GM12878 (cell line): ENCODE data around the gene CTNS. TPM values are rescaled to one million over a fixed set of nuclear protein-coding genes. Genes with fewer than 3 reads are reported as not detected.

Experiments used
- ATAC-seq: fragments of 200-7000 bp; cut with Tn5 transposase; 3 replicates; pipeline ENCODE4 v1.9.1; 2020; ENCODE audit warnings: mild to moderate bottlenecking, moderate library complexity
- BruUV-seq: library from RNA; stranded (reverse); fragments of 400-500 nt; replicated peaks from 2 replicates; lab custom pipeline; 2021; lab: Mats Ljungman, UMichigan
- CTCF ChIA-PET: fragments of 300-600 bp; sonication (Branson Sonifier 250); formaldehyde crosslinking; extraction: SDS; loops from one replicate; lab custom pipeline; 2021; ENCODE audit warnings: inconsistent platforms; lab: Yijun Ruan, JAX
- POLR2A ChIA-PET: fragments of 350-600 bp; formaldehyde crosslinking; extraction: SDS; loops from one replicate; lab custom pipeline; 2021; ENCODE audit warnings: inconsistent platforms; lab: Charles Lee
- RAD21 ChIA-PET: fragments of 300-600 bp; sonication (Branson Sonifier 250); formaldehyde crosslinking; loops from one replicate; lab custom pipeline; 2023; ENCODE audit warnings: antibody characterized with exemption; ENCODE audit not compliant: unreplicated experiment; lab: Charles Lee
- SMC1A ChIA-PET: fragments of 300-600 bp; sonication (Branson Sonifier 250); formaldehyde crosslinking; loops from one replicate; lab custom pipeline; 2023; ENCODE audit not compliant: unreplicated experiment, uncharacterized antibody; lab: Charles Lee
- DNase-seq: peaks from one replicate; pipeline ENCODE4 v3.0.0-alpha.2; 2011; ENCODE audit warnings: low read depth, low spot score
- FAIRE-seq: peaks from 3 replicates; lab custom pipeline; 2011; peaks lifted over from hg19 to GRCh38; lab: Jason Lieb, UNC
- H2AFZ ChIP-seq: 2 replicates; pipeline ENCODE4 v1.6.0; 2011; ENCODE audit warnings: low read depth, low read length, control low read depth; ENCODE audit not compliant: control insufficient read depth
- H3K27ac ChIP-seq: 2 replicates; pipeline ENCODE4 v1.5.1; 2011; ENCODE audit warnings: control low read depth; ENCODE audit not compliant: control insufficient read depth, insufficient read depth
- H3K27me3 ChIP-seq, 2 experiments: replicated peaks in 1 of 2; 2 replicates each; pipeline versions ENCODE4 v1.6.0 to v1.6.1; 2011; ENCODE audit warnings: low read length in 1 of 2; ENCODE audit not compliant: control insufficient read depth in 2 of 2, insufficient read depth in 2 of 2
- H3K36me3 ChIP-seq, 2 experiments: 2 replicates each; pipeline ENCODE4 v1.5.1; 2011; ENCODE audit warnings: low read length in 1 of 2; ENCODE audit not compliant: control insufficient read depth in 2 of 2, insufficient read depth in 2 of 2
- H3K4me1 ChIP-seq: 2 replicates; pipeline ENCODE4 v1.6.1; 2011; ENCODE audit warnings: mild to moderate bottlenecking, low read length, moderate library complexity, mixed read lengths; ENCODE audit not compliant: control insufficient read depth, insufficient read depth
- H3K4me2 ChIP-seq: 2 replicates; pipeline ENCODE4 v1.6.0; 2011; ENCODE audit warnings: control low read depth; ENCODE audit not compliant: control insufficient read depth, insufficient read depth
- H3K4me3 ChIP-seq: fragments of 200-600 bp; sonication (generic); 2 replicates; pipeline ENCODE4 v1.5.1; 2016
- H3K79me2 ChIP-seq: 2 replicates; pipeline ENCODE4 v1.6.0; 2011; ENCODE audit warnings: low read length; ENCODE audit not compliant: control insufficient read depth, insufficient read depth
- H3K9ac ChIP-seq: 2 replicates; pipeline ENCODE4 v1.8.0; 2011; ENCODE audit warnings: low read length, control low read depth, mixed read lengths; ENCODE audit not compliant: control insufficient read depth, insufficient read depth
- H3K9me3 ChIP-seq: replicated peaks from 3 replicates; pipeline ENCODE4 v1.5.1; 2011; ENCODE audit warnings: mild to moderate bottlenecking, low read length; ENCODE audit not compliant: control insufficient read depth, insufficient read depth
- H4K20me1 ChIP-seq: 2 replicates; pipeline ENCODE4 v1.6.0; 2011; ENCODE audit not compliant: control insufficient read depth, insufficient read depth
- BACH1 ChIP-seq: fragments of 450-650 bp; IDR thresholded peaks from 2 replicates; pipeline ENCODE4 v1.6.1; 2017; ENCODE audit warnings: mild to moderate bottlenecking, borderline replicate concordance
- BCL3 ChIP-seq: IDR thresholded peaks from 2 replicates; pipeline ENCODE4 v1.6.1; 2011; ENCODE audit warnings: borderline replicate concordance, low read depth, mild to moderate bottlenecking, moderate library complexity, low read length; ENCODE audit not compliant: insufficient read depth, poor library complexity, severe bottlenecking
- IKZF1 ChIP-seq: fragments of 450-650 bp; conservative IDR thresholded peaks from 2 replicates; pipeline ENCODE4 v1.6.1; 2017; ENCODE audit warnings: antibody characterized with exemption, mild to moderate bottlenecking
- JUND ChIP-seq: IDR thresholded peaks from 2 replicates; pipeline ENCODE4 v1.6.1; 2012; ENCODE audit warnings: low read depth, mild to moderate bottlenecking, low read length, improper control_type of control experiment, moderate library complexity
- LARP7 ChIP-seq: fragments of 450-650 bp; IDR thresholded peaks from 2 replicates; pipeline ENCODE4 v1.6.1; 2017; ENCODE audit warnings: mild to moderate bottlenecking
- MTA2 ChIP-seq: fragments of 450-650 bp; IDR thresholded peaks from 2 replicates; pipeline ENCODE4 v1.6.1; 2016; ENCODE audit warnings: low read depth, mild to moderate bottlenecking, moderate library complexity
- MTA3 ChIP-seq: IDR thresholded peaks from 2 replicates; pipeline ENCODE4 v1.6.1; 2012; ENCODE audit warnings: low read length, inconsistent platforms, borderline replicate concordance
- PML ChIP-seq: IDR thresholded peaks from 2 replicates; pipeline ENCODE4 v1.6.1; 2012; ENCODE audit warnings: low read length, inconsistent platforms
- RAD51 ChIP-seq: fragments of 450-650 bp; IDR thresholded peaks from 2 replicates; pipeline ENCODE4 v1.6.1; 2016; ENCODE audit warnings: moderate library complexity, mild to moderate bottlenecking, inconsistent platforms
- RFX5 ChIP-seq: IDR thresholded peaks from 2 replicates; pipeline ENCODE4 v1.6.1; 2011; ENCODE audit warnings: low read depth, low read length, improper control_type of control experiment
- SMAD5 ChIP-seq: IDR thresholded peaks from 2 replicates; pipeline ENCODE4 v1.6.1; 2016; ENCODE audit warnings: antibody characterized with exemption, low read depth
- SP1 ChIP-seq: IDR thresholded peaks from one replicate; pipeline ENCODE4 v1.6.1; 2011; ENCODE audit warnings: low read depth, low read length
- SUZ12 ChIP-seq: fragments of 200-600 bp; sonication (generic); IDR thresholded peaks from one replicate; pipeline ENCODE4 v1.6.1; 2018; ENCODE audit warnings: antibody characterized with exemption, mild to moderate bottlenecking; ENCODE audit not compliant: unreplicated experiment
- ZNF687 ChIP-seq: fragments of 450-650 bp; IDR thresholded peaks from 2 replicates; pipeline ENCODE4 v1.6.1; 2017; ENCODE audit warnings: mild to moderate bottlenecking, moderate library complexity
- WGBS: methylation state at CpG from one replicate; pipeline ENCODE4 v1.1.6; 2016; ENCODE audit warnings: low lambda C conversion rate; ENCODE audit not compliant: insufficient replicate concordance, insufficient coverage; ENCODE audit errors: missing lambda C conversion rate; 5-methylcytosine and 5-hydroxymethylcytosine counted together
- in situ Hi-C: fragments of 300-500 bp; cut with MboI; formaldehyde crosslinking; loops from 9 replicates; pipeline ENCODE4 v1.14.3; 2018; ENCODE audit warnings: mixed read lengths
- intact Hi-C: fragments of 100-400 bp; cut with micrococcal nuclease; formaldehyde crosslinking; loops from one replicate; pipeline ENCODE4 v1.14.2; 2022; ENCODE audit not compliant: unreplicated experiment
- polyA plus RNA-seq, 11 experiments: library from polyadenylated mRNA; depleted of rRNA in 4 of 11; unstranded in 6 of 11; stranded (reverse) in 5 of 11; fragments of >200 nt; fragmentation: Nextera tagmentation in 4 of 11; fragmentation: Illumina TruSeq in 1 of 11; extraction: Ambion mirVana in 4 of 11; extraction: Trizol in 1 of 11; gene quantifications; 1 replicate in 1 of 11; 2 replicates in 10 of 11; pipeline versions ENCODE4 v1.2.1 to v1.2.3, GENCODE V29; 2011 to 2016; ENCODE audit warnings: inconsistent platforms in 2 of 11, missing spikeins in 2 of 11, low read depth in 1 of 11
- total RNA-seq, 4 experiments: library from RNA; depleted of rRNA in 3 of 4; stranded (reverse); fragments of >200 nt in 3 of 4; fragmentation: Illumina TruSeq in 1 of 4; extraction: Trizol in 1 of 4; gene quantifications; 2 replicates each; pipeline versions ENCODE4 v1.2.1 to v1.2.3, GENCODE V29; 2013 to 2021

The CTNS gene
- total and polyA plus RNA-seq, 10 of the 15 experiments (the other 5 are each of a cell fraction or from before 2014, with no cell fraction given): 0.92 to 10.7 (median 6.4) TPM

GRCh38 chr17:3589784-3590183 is 46.8 kb upstream of the CTNS start:
- Histone ChIP-seq H3K4me2 (no peak overlapping the region), H3K9ac (no peak overlapping the region), H3K27me3 (no peaks in the 10 kb centered on the region), H3K36me3 (no peaks in the 10 kb centered on the region; a peak in 1 of 4 replicates), H3K4me3 (no peak overlapping the region)
- ChIA-PET SMC1A (no interaction called here), RAD21 (no interaction called here), POLR2A (no interaction called here)
- DNase-seq (no peak), FAIRE-seq (no peak)
- intact Hi-C loops (no loop called here), in situ Hi-C loops (no loop called here)
- TF ChIP-seq BCL3: no peak
- TF ChIP-seq, all 136 proteins: peak for 0
- no peaks in the 10 kb centered on the region for H3K79me2 ChIP-seq
- no peaks in the 10 kb centered on the region for H4K20me1 ChIP-seq
- CTCF ChIA-PET: no interaction called here
- no peaks in the 10 kb centered on the region for H3K4me1 ChIP-seq
- H3K9me3 ChIP-seq: no peaks in the 10 kb centered on the region
- ATAC-seq: no peak
- no TSS peak for BruUV-seq
- WGBS: 95% methylated on average over 22 of the region's 22 CpGs
- no peak overlapping the region for H3K27ac ChIP-seq
- H2AFZ ChIP-seq: no peak overlapping the region

GRCh38 chr17:3590231-3590630 is 46.3 kb upstream of the CTNS start:
- no peaks in the 10 kb centered on the region for H3K9me3 ChIP-seq
- H4K20me1 ChIP-seq: no peaks in the 10 kb centered on the region
- in situ Hi-C loops (no loop called here), intact Hi-C loops (no loop called here)
- SMC1A ChIA-PET: no interaction called here
- H3K79me2 ChIP-seq: no peaks in the 10 kb centered on the region
- POLR2A ChIA-PET: no interaction called here
- no peak overlapping the region for H3K27ac ChIP-seq
- CTCF ChIA-PET: no interaction called here
- TF ChIP-seq BACH1 (no peak), JUND (no peak), LARP7 (no peak), ZNF687 (no peak), SMAD5 (no peak), MTA2 (no peak), RFX5 (no peak), SP1 (no peak), IKZF1 (no peak), PML (no peak), RAD51 (no peak), MTA3 (no peak), SUZ12 (no peak)
- no peak for DNase-seq
- BruUV-seq: no TSS peak
- no peak overlapping the region for H3K4me3 ChIP-seq
- H3K4me2 ChIP-seq: no peak overlapping the region
- 57% methylated on average over 15 of the region's 15 CpGs for WGBS
- FAIRE-seq: no peak
- H3K9ac ChIP-seq: no peak overlapping the region
- H3K27me3 ChIP-seq: no peaks in the 10 kb centered on the region
- H2AFZ ChIP-seq: no peak overlapping the region
- no peak for ATAC-seq
- no peaks in the 10 kb centered on the region for H3K4me1 ChIP-seq
- H3K36me3 ChIP-seq: no peaks in the 10 kb centered on the region; a peak in 1 of 4 replicates
- RAD21 ChIA-PET: no interaction called here
